Fibroblast of the aortic adventitia (primary cell): ENCODE data around the gene AHNAK2. TPM values are rescaled to one million over a fixed set of nuclear protein-coding genes. Genes with fewer than 3 reads are reported as not detected.
"Not testable (repeated sequence)": the region's sequence is repeated elsewhere in the genome, so short reads cannot be mapped to it uniquely, and the experiment has no call there.

Experiments used
- DNase-seq: peaks from one replicate; pipeline ENCODE4 v3.0.0-alpha.2; 2010; ENCODE audit warnings: low read depth
- H3K4me3 ChIP-seq: 2 replicates; pipeline ENCODE4 v1.5.1; 2011; ENCODE audit warnings: low read depth, mild to moderate bottlenecking, control low read depth, low read length, moderate library complexity
- CTCF ChIP-seq: IDR thresholded peaks from 2 replicates; pipeline ENCODE4 v1.5.1; 2011; ENCODE audit warnings: mild to moderate bottlenecking, low read length, control low read depth, inconsistent platforms; ENCODE audit not compliant: insufficient read depth
- total RNA-seq: library from RNA; depleted of rRNA; stranded (reverse); fragments of >200 nt; gene quantifications from 2 replicates; pipeline ENCODE4 v1.2.3, GENCODE V29; 2012; ENCODE audit warnings: low replicate concordance

Gene AHNAK2
- total RNA-seq, 1 donor = 164 TPM

GRCh38 chr14:104894331-104895206 is 83.6 kb downstream of the AHNAK2 start:
- no peak for TF ChIP-seq CTCF
- DNase-seq = no peak
- no peak overlapping the region for H3K4me3 ChIP-seq

- DNase-seq = no peak
- TF ChIP-seq CTCF = no peak
- H3K4me3 ChIP-seq = no peak overlapping the region
Measured at GRCh38 chr14:104893435-104894207, 84.6 kb downstream of the AHNAK2 start.

- H3K4me3 ChIP-seq = no peak overlapping the region
- no peak for DNase-seq
- TF ChIP-seq CTCF = no peak
Measured at GRCh38 chr14:104892531-104893434, 85.4 kb downstream of the AHNAK2 start.

- no peak overlapping the region for H3K4me3 ChIP-seq
- no peak for TF ChIP-seq CTCF
- no peak for DNase-seq
Measured at GRCh38 chr14:104891664-104892530, 86.3 kb downstream of the AHNAK2 start.

- no peak overlapping the region for H3K4me3 ChIP-seq
- no peak for DNase-seq
- no peak for TF ChIP-seq CTCF
Measured at GRCh38 chr14:104891121-104891551, 87.0 kb downstream of the AHNAK2 start.

- DNase-seq, H3K4me3 ChIP-seq: not testable (repeated sequence)
Measured at GRCh38 chr14:104890292-104890691, 87.9 kb downstream of the AHNAK2 start.
